DMS114 treated with DMSO at 0.1 percent for 48 hours (cell line): ENCODE data around the gene MFSD12.

ENCODE experiments used
- DNase-seq: peaks from one replicate; lab custom pipeline; 2025; ENCODE audit not compliant: unreplicated experiment; lab: John Stamatoyannopoulos, UW

The MFSD12 gene

DNA sequence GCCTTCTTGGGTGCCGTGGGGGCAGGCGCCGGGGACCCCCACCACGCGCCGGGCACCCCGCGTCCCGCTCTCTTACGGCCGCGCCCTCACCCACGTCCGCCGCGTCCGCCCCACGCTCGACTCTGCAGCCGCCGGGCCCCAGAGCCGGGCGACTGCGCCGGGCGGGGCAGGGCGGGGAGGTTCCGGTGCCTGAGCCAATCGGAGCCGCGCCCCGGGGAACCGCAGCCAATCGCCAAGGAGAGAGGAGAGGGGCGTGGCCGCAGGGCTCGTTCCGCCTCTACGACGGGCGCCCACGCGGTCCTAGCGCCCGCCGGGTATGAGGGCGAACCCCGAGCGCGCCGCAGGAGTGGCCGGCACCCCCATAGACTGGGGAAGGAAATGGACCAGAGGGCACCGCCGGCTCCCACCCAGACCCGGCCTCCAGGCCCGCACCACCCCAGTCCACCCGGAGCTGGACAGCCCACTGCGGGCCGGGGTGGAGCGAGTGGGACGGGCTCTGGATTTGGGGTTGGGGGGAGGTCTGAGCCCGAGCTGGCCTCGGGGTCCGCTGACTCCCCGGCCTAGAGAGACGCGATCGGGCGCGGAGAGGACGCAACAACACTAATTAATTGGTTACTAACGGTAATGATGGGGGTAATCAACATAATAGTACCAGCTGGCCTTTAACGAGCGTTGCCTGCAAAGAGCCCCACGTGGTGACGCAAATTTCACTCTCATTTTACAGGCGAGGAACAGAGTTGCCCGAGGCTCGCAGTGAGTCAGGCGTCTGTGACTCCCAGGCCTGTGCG lies at the start of gene MFSD12:
Gene MFSD12, minus strand, starts transcription at position 126 of the 788 bp plus-strand sequence. CDS start 183 bp downstream, outside the sequence.
- DNase-seq = peak; percentile 67

DNA sequence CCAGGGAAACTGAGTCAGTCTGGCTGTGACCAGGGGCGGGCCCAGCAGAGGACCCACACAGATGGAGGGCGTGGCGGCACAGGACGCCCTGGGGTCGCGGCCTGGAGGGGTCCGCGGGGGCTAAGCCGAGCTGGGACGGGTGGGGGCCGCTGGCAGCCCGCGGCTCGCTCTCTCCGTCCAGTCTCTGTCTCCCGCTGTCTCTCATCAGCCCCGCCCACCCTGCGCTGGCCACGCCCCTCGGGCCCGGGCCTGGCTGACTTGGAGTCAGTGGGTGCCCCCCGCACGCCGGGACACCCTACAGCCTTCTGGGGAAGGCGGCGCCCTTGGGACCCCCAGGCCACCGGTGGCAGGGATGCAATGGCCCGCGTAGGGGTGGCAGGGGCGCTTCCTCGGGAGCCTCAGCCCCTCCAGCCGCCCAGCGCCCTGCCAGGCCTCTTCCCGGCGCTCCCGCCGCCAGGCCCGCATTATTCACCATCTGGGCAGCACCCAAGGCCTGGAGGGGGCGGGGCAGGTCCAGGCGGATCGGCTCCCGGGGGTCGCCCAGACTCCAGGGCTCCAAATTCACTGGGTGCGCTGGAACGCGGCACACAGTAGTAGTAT lies 49.4 kb upstream of the MFSD12 start, which contains the start of gene TBXA2R:
Gene TBXA2R, minus strand, starts transcription at position 186 of the 600 bp plus-strand sequence. CDS start 6,241 bp downstream, outside the sequence.
- peak; percentile 39 for DNase-seq

GRCh38 chr19:3606174-3606689 lies 48.8 kb upstream of the MFSD12 start:
- DNase-seq = no peak

DNA sequence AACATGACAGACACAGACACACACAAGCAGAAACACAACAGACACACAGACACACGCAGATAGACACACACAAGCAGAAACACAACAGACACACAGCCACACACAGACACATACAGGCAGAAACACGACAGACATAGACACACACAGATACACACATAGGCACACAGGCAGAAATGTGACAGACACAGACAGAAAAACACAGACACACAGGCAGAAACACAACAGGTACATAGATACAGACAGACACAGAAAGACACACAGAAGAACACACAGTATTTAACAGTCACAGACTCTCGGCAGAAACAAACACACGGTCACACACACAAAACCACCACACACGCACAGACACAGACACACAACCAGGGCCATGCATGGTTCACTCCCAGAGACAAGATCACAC lies 48.4 kb upstream of the MFSD12 start:
- DNase-seq = no peak

GRCh38 chr19:3605361-3605760 lies 48.0 kb upstream of the MFSD12 start:
- no peak for DNase-seq

DNA sequence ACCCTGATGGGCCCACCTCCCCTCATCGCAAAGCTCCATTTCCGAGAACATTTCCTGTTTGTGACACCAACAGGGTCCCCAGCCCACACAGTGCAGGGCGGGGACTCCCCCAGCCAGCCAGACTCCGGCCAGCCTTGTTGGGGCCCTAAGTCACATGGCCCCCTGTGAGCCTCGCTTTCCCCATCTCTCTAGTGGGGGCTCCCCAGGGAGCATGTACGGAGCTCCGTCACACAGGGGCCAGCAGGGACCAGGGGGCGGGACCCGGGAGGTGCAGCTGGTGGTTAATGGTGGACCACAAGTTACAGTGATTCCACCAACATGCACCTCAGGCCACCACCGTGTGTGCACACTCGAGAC lies 47.6 kb upstream of the MFSD12 start:
- no peak for DNase-seq

DNA sequence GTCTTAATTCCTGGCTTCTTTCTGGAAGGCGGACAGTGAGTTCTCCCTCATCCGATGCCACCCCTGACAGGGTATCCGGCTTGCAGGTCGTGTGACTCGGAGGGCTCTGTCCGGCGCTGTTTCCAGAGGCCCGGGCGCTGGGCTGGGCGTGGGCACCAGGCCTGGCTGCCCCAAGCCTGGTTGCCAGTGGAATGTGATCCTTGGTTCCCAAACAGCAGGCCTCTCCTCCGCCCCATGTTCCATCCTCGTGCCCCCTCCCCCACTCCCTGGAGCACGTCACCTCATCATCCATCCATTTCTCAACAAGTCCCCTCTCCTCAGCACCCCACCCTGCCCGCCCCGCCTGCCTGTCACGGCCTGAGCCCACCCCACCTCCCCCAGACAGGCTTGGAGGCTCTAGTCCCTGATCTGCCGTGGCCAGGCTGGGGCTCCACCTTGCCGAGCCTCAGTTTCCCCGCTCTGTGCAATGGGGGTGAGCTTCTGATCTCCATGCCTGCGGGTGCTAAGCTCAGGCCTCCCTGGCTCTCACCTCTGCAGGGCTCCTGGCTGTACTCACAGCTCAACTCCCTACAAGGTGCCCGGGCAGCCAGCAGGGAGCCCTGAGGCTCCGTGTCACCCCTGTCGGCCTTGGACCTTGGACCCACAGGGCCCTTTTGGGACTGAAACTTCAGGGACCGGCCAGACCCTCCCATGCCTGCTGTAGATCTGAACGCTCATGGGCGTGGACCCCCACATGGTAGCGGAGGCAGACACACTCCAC lies 47.0 kb upstream of the MFSD12 start:
- DNase-seq = no peak

DNA sequence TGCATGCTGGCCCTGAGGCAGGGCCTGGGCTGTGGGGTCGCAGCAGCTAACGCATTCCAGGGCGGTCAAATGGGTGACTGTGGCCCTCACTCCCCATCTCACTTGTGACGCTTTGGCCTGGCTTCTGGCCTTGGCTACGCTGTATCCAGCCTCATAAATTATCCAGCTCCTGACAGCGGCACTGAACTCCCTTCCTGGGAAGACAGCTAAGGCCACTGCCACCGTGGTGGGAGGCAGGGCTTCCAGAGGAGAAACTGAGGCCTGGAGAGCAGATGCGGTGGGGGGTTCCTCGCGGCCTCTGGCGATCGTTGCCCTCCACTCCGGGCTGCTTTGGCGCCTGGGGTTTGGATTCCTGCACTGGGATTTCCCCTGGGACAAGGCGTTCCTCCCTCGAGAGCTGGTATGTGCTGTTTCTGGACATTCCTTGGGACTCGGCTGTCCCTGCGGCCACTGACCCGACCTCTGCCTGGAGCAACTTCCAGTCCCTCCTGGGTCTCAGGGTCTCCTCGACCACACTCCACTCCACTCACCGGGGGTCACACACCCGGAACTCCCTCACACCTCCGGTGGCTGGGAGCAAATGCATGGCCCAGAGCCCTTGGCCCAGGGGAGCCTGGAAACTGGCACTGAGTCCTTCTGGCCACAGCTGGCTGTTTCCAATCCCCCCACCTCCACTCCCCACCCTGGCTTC lies 45.9 kb upstream of the MFSD12 start:
- no peak for DNase-seq

DNA sequence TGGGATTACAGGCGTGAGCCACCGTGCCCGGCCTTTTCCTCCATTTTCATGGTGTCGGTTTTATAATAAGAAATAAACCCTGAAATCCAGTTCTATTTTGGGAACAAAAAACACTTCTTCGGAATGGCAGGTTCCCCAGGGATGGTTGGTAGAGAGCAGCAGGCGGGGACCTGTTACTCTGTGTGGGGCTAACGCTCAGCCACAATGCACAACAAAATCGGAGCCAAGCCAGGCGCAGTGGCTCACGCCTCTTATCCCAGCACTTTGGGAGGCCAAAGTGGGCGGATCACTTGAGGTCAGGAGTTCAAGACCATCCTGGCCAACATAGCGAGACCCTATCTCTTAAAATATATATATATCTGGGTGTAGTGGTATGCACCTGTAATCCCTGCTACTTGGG lies 43.6 kb upstream of the MFSD12 start:
- no peak for DNase-seq

DNA sequence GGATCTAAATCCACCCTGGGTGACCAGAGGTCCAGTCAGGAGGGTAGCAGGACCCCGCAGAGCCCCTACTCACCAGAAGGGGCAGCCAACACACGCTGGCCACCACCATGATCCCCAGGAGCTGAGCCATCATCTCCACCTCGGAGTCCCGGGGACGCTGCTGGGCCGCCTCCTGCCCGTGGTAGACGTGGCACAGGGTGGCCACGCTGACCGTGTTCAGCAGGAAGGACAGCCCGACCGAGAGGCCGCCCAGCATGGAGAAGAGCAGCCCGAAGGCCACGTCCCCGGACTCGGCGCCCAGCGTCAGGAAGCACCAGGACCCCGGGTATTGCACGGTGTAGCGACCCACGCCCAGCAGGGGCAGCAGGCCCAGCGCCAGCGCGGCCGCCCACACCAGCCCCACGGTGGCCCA lies 42.4 kb upstream of the MFSD12 start:
- no peak for DNase-seq

GRCh38 chr19:3595521-3596061 lies 38.2 kb upstream of the MFSD12 start:
- no peak for DNase-seq

DNA sequence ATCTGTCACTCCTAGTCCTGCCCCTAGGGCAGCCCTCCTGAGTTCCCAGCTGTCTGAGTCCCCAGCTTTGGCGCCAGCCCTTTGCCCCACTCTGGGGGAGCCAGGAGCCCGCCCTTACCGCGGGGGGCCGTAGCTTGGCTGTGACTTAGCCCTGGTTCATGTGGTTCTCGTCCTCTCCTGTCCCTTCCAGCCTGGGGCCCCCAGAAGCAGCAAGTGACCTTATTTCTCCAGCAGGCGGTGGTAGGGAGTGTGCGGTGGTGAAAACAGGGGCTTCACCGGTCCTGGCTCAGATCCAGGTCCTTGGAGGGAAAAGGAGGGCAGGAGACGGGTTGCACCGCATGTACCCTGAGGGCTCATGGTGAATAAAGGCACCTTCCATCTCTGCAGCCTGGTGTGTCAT lies 35.8 kb upstream of the MFSD12 start:
- DNase-seq = no peak

GRCh38 chr19:3591876-3592613 lies 34.7 kb upstream of the MFSD12 start:
- no peak for DNase-seq

DNA sequence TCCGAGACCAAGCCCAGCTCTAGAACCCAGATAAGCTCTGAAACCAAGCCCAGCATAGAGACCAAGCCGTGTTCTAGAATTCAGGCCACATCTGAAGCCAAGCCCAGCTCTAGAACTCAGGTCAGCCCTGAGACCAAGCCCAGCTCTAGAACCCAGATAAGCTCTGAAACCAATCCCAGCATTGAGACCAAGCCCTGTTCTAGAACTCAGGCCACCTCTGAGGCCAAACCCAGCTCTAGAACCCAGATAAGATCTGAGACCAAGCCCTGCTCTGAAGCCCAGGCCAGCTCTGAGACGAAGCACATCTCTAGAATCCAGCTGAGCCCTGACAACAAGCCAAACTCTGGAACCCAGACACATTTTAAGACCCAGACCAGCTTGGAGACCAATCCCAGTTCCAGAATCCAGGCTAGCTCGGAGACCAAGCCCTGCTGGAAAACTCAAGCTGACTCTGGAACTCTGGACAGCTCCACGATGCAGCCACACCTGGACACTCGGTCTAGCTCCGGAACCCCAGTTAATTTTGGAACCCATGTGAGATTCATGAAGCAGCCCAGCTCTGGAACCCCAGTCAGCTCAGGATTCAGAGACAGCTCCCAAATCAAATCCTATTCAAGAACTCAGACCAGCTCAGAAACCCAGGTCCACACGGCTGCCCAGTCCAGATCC lies 33.7 kb upstream of the MFSD12 start:
- DNase-seq = no peak

DNA sequence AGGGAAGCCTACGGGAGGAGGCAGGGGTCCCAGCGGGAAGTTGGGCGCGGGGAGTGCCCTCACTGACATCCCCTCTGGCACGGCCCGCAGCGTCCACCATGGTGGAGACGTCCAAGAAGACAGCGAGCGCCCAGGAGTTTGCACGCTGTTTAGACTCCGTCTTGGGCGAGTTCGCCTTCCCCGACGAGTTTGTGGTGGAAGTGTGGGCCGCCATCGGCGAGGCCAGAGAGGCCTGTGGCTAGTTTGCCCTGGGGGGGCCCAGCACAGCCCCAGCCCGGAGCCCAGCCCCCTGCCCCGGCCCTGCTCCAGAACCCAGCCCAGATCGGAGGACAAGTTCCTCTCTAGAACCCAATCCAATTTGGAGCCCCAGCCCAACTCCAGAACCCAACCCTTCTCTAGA lies 32.6 kb upstream of the MFSD12 start:
- no peak for DNase-seq

DNA sequence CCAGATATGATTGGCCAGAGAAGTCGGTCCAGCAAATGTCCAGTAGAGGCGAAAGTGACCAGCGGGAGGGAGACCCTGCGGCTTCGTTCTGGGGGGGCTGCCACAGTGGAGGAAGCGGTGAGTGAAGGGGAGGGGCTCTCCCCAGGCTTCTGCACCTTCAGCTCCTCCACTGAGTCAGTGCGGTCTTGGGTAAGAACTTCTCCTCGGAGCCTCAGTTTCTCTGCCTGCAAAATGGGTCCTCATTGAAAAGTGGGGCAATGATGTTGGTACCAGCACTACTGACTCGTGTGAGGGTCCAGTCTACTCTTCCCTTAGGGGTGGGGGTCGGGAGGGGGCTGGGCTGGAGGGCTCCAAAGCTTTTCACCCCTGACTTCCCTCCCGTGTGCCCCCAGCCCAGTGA lies 32.1 kb upstream of the MFSD12 start:
- no peak for DNase-seq

GRCh38 chr19:3586707-3587346 lies 29.4 kb upstream of the MFSD12 start:
- DNase-seq = no peak

- no peak for DNase-seq
These were observed 28.8 kb upstream of the MFSD12 start for GRCh38 chr19:3586127-3586626.
